Heart left ventricle (tissue), 13 donors: Measurements from ENCODE around the gene THBS1.

Experiments used
- CTCF ChIP-seq, 12 donors: fragments of 200-600 bp; sonication (generic) in 4 of 12; IDR thresholded peaks; one replicate each; pipeline versions ENCODE4 v1.5.0 to v1.8.0; 2018 to 2022; ENCODE audit warnings: antibody characterized with exemption in 12 of 12, mild to moderate bottlenecking in 5 of 12
- POLR2A ChIP-seq, 2 donors: fragments of 450-650 bp; IDR thresholded peaks; one replicate each; pipeline ENCODE4 v1.6.1; 2017; ENCODE audit warnings: antibody characterized with exemption in 2 of 2, mild to moderate bottlenecking in 2 of 2, moderate library complexity in 2 of 2
- donor health status: ischemic (EF 13 %, LVEDD 7.1; RV severe dilation, severe dysfunction).
- donor health status: DM: no; HTN: yes; CAD: no.
- donor health status: DM: no; HTN: no; CAD: no.
- donor health status: ischemic (EF 25% LVEDD 6.9; RV normal size, moderate dysfunction).
- donor health status: ischemic (EF 25% LVEDD 5.7; RV mildly dilated, moderate dysfunction).
- donor health status: ischemic (EF 35%, LVEDD 5.7; RV mildly dilated, moderate dysfunction).
- donor health status: nonischemic (EF 11% LVEDD 7.7; RV severe dilation, severe dysfunction).
- donor health status: DM: yes; HTN: yes; CAD: no.
- donor health status: PGD.
- donor health status: ischemic (EF 29% LVEDD 5.4; RV normal size, mild dysfunction).
- donor health status: nonischemic (EF 23%, LVEDD 6.1; RV moderate dilation, normal function).

GRCh38 chr15:39628546-39629257 is 47.8 kb downstream of the THBS1 start:
- no peak for TF ChIP-seq POLR2A (IDR thresholded peaks at IDR 0.05)
- no peak for TF ChIP-seq CTCF (IDR thresholded peaks at IDR 0.05)
